Upper lobe of left lung (tissue), 4 donors: ENCODE data around the gene ENPP3.

Source experiments
- POLR2A ChIP-seq, 4 donors: fragments of 450-650 bp; IDR thresholded peaks; one replicate each; pipeline ENCODE4 v1.5.1; 2016 to 2017; ENCODE audit warnings: antibody characterized with exemption in 4 of 4, mild to moderate bottlenecking in 2 of 4
- TF ChIP-seq, protein P1 (sequence below), 6 experiments: fragments of 450-650 bp in 4 of 6; fragments of 200-600 bp in 2 of 6; sonication (generic) in 2 of 6; IDR thresholded peaks; one replicate each; pipeline ENCODE4 v1.5.1; 2016 to 2019; ENCODE audit warnings: antibody characterized with exemption in 6 of 6

DNA sequence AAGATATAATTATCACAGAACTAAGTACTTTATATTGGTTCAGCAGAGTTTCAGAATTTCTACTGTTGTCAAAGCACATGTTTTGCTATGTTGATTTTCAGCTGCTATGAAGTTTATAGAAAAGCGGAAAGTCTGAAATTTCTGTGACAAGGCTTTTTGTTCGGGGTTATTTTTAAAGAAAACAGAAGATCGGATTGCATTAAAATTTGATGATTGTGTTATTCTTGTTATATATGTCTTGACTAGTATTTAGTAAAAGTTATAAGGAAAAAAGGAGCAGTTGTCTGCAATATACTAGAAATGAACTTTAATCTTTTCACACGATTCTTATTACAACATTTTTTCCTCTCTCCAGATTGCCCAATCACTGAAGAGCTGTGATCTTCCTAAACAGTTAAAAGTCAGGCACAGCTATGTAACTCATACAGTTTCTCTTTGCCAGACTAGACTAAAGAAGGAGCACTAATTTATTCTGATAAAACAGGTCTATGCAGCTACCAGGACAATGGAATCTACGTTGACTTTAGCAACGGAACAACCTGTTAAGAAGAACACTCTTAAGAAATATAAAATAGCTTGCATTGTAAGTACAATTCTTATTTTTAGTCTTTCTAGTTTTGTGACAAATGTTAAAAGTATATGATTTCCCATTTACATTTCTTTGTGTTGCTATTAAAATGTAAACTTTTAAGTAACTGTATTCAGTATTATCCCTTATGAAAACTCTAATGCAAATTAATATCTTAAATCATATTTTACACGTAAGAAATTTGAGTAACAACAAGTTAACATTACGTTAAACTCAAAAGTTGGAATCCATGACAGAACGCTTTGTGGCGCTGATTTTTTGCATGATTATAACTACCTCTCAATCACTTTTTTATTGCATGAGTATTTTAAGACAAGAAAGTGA lies at the start of gene ENPP3:
- TF ChIP-seq, protein P1, sequence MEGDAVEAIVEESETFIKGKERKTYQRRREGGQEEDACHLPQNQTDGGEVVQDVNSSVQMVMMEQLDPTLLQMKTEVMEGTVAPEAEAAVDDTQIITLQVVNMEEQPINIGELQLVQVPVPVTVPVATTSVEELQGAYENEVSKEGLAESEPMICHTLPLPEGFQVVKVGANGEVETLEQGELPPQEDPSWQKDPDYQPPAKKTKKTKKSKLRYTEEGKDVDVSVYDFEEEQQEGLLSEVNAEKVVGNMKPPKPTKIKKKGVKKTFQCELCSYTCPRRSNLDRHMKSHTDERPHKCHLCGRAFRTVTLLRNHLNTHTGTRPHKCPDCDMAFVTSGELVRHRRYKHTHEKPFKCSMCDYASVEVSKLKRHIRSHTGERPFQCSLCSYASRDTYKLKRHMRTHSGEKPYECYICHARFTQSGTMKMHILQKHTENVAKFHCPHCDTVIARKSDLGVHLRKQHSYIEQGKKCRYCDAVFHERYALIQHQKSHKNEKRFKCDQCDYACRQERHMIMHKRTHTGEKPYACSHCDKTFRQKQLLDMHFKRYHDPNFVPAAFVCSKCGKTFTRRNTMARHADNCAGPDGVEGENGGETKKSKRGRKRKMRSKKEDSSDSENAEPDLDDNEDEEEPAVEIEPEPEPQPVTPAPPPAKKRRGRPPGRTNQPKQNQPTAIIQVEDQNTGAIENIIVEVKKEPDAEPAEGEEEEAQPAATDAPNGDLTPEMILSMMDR (IDR thresholded peaks at IDR 0.05) = no peak
- TF ChIP-seq POLR2A (IDR thresholded peaks at IDR 0.05) = no peak
